EL (cell line): ENCODE data around the gene LSM5.

Experiments used
- DNase-seq: peaks from one replicate; pipeline ENCODE4 v3.0.0-alpha.2; 2016

LSM5 gene

DNA sequence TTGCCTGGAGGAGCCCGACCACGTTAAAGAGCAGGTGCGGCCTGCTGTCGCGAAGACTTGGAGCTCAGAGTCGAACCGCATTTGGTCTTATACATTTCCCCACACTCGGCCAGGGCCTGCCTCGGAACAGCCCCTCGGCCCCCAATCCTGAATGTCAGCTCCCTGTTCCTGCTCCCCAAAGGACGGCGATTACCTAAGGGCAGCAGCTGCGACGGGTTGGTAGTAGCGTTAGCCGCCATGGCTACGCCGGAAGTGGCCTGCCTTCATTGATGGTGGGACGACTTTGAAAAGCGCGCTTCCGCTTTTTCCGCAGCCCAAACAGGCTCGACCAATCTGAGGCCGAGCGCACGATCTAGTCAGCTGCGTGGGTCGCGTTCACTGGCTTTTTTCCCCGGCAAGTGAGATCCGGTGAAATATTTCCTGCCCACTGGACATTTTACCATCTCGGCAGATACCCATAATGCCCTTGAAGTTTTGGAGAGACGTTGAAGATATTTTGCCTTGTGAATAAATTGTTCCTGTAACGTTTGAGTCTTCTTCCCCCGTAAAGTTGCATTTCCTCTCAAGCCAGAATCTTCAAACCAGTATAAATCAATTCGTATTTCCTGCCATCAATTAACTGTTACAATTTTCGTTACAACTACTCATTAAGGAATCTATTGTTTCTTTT, at the start of gene LSM5:
Gene LSM5 (minus strand): TSS at position 254 of the 670 bp plus-strand sequence. CDS start 15 bp downstream, at position 239.
- peak; percentile 95 for DNase-seq

DNA sequence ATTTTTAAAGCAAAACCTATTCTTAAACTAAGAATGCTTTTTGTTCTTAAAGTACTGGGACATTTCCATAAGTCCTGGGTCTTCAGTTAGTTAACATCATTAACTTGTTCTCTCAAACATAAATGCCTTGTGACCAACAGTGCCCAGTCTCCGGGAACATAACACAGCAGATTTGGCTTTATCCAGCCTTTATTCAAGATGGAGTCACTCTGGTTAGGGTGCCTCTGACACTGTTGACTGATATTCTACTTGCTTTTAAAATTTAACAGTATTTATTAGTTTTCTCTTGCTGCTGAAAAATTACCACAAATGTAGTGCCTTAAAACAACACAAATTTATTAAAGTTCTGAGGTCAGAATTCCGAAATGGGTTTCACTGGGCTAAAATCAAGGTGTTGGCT, 49.2 kb upstream of the LSM5 start:
- DNase-seq, result no peak

DNA sequence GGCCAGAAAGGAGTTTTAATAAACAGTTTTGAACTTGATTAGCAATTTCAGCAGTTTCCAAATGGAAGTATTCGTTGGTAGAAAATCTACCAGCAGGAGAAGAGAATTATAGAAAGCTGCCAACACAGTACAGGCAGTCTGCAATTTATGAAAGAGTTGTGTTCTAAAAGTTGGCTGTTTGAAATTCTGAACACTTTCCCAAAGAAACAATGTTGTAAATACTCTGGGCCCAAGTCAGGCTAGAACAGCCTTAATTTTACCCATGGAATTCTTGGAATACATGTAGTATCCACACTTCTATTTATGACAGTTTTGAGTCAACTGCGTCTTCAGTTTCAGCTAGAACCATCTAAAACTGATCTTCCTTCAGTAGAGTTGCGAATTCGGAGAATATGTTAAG, 47.6 kb upstream of the LSM5 start:
- no peak for DNase-seq

DNA sequence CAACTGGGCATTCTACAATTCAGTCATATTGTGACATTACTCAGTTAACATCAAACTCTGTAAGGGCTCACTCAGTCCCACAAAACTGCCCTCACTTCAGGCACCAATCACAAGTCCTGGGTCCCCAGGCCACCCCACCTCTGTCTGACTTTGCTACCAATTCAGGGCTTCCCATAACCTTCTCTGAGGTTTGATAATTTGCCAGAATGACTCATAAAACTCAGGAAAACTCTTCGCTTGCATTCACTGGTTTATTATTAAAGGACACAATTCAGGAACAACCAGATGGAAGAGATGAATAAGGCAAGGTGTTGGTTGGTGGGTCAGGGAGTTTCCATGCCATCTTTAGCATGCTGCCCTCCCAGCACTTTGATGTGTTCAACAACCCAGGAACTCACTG, 46.4 kb upstream of the LSM5 start:
- DNase-seq, result peak; percentile 74

DNA sequence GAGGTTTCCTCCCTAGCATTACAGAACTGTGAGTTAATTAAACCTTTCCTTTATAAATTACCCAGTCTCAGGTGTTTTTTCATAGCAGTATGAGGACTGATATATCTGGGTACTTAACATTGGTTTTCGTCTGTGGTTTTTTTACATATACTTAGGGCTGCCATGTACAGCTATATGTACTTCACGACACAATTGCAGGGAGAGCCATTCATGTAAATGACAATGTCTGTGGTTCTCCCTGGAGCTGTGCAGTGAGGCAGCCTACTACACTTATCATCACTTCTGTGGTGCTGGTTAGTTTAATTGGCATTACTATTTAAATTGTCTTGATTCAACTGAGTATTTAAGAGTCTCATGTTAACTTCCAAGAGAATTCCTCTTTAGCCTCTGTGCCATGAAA, 45.8 kb upstream of the LSM5 start:
- no peak for DNase-seq

DNA sequence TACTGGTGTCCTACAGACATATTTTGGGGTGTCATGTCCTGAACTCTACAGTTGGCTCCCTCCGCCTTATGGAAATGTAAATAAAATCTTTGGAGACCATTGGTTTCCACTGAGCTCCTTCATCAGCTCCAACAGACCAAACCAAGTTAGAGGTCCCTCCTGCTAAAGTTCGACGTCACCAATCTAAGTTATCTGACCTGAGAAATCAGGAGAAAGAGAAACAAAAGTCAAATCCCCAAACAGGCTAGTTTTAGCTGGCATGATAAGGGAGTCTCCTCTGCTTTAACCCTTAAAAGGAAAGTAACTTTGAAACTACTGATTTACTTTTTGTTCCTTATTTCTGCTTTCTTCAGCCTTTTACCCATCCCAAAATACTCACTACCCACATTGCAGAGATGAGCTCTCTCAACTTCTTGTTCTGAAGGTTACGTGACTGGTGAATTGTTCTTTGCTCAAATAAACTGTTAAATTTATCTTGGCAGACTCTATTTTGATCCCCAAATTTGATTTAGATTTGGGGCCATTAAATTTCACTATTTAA, 45.1 kb upstream of the LSM5 start:
- DNase-seq, result no peak

DNA sequence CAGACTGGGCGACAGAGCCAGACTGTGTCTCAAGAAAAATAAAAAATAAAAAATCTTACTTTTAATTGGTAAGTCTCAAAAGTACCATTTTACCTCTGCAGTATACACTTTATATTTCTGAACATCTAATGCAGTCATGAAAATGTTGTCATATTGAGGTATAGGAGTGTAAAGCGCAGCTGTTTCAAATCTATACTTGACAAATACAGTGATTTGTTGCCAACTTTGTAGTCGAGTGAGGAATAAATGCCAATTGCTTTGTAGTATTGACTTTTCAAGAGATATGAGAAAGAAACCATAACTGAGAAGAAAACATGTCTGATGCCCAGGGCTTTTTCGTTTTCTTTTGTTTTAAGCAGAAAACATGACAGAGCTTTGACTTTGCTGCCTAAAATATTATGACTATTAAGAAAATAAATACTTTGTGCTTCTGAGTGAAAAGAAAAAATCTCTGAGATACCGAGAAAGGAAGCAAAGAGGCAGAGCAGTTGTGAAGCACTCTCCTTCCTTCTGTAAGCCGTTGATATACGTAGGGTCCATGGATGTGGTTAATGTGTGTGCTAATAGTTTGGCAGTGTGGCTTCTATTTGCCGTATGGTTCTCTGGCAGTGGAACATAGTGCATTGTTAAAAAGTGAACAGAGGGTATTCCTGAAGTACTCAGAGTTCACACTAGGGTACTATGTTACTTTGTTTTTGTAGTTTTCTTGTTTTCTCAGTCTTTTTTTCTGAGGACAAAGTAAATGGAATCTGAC, 43.3 kb upstream of the LSM5 start:
- no peak for DNase-seq

DNA sequence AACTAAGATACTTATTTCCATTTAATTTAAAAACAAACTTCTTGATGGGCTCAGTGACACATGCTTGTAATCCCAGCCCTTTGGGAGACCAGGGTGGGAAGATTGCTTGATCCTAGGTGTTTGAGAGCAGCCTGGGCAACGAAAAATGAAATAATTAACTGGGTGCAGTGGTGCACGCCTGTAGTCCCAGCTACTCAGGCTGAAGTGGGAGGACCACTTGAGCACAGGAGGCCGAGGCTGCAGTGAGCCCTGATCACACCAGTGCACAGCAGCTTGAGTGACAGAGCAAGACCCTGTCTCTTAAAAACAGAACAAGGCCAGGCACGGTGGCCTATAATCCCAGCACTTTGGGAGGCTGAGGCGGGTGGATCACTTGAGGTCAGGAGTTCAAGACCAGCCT, 42.5 kb upstream of the LSM5 start:
- no peak for DNase-seq

DNA sequence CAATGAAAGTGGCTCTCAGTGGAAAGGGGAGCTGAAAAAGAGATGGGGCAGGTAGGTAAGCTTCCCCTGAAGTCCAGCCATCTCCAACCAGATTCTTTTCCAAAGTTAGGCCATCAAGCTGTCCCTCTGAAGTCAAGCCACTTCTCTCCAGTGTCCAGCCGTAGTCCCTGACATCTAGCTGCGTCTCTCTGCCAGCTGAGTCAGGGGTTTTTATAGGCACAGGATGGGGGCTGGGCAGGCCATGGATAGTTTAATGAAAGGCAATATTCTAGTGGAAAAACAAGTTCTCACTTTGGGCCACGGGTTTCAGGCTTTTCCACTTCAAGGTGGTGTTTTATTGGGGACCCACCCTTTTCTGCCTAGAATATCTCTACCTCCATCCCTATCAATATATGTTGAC, 41.9 kb upstream of the LSM5 start:
- DNase-seq, result no peak

DNA sequence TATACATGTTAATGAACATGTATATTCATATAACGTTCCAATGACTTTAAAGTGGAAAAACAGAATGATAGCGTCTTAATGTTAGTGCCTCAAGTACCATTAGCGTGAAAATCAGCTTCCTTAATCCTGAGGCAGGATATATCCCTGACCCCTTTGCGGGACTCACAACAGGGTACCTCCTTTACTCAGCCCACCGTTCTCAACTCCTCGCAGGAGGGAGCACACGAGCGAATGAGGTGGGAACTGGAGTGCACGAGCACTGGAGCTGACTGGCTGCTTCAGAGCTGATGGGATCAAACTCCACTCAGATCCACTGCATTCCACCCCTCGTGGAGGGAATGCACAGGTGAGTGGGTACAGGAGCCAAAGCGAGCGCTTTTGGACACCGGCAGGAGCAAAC, 41.2 kb upstream of the LSM5 start:
- DNase-seq, result no peak

DNA sequence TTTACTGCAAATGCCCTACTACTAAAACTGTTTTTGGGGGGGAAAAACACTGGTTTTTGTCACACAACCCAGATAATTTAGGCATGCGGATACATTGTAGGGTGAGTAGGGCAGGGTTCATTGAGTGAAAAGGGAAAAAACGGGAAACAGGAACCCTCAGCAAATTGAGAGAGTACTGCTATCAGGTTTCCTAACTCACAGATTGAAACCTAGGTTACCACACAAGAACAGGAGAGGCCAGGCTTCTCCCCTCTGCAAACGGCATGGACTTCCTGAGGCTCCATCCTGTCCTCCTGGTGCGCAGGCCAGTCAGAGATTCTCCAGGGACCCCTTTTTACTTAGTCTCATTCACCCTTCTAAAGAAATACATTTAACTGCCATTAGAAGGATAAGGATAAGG, 35.7 kb upstream of the LSM5 start:
- DNase-seq, result no peak

DNA sequence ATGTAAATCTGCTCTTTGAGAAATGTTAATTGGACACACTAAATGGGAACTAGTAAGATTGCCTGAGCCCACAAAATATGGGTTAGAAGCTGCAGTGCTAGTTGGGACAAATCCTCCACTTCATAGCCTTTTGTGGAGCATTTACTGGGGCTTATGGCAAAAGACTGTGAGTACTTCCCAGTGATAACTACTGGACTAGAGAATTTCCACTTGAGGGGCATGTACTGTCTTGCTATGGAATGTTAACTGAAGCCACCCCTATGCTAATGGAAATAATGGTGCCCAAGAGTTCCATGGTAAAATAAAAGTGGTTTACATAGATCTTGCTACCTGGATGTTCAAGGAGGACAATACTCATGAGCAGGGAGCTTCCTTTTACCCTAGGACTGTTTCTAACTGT, 34.5 kb upstream of the LSM5 start:
- DNase-seq, result no peak

DNA sequence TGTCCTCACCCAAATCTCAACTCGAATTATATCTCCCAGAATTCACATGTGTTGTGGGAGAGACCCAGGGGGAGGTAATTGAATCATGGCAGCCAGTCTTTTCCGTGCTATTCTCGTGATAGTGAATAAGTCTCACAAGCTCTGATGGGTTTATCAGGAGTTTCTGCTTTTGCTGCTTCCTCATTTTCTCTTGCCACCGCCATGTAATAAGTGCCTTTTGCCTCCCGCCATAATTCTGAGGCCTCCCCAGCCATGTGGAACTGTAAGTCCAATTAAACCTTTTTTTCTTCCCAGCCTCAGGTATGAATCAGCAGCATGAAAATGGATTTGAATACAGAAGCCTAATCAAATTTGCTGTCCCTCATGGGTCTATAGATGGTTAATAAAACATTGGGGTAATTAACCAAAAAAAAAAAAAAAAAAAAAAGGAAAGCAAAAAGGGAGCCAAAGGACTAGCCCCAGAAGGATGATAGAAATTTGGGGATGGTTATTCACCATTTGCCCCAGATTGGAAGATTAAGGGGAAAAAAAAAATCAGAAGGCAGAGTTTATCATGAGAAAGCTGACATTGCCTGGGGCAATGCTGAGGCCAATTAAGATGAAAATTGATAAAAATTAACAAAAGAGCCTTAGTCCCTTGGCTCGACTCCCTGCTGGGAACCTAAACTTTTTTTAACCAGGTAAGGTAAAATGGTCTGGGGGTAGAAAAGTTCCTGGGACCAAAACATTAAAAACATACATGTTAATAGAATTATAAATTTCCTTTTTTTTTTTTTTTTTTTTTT, 32.8 kb upstream of the LSM5 start:
- no peak for DNase-seq

DNA sequence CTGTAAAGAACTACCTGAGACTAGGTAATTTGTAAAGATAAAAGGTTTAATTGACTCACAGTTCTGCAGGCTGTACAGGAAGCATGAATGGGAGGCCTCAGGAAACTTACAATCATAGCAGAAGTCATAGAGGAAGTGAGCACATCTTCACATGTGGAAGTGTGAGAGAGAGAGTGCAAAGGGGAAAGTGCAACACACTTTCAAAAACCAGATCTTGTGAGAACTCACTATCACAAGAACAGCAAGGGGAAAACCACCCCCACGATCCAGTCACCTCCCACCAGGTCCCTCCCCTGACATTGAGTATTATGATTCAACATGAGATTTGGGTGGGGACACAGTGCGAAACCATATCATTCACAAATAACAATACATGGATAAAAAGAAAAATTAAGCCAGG, 29.6 kb upstream of the LSM5 start:
- DNase-seq, result no peak

DNA sequence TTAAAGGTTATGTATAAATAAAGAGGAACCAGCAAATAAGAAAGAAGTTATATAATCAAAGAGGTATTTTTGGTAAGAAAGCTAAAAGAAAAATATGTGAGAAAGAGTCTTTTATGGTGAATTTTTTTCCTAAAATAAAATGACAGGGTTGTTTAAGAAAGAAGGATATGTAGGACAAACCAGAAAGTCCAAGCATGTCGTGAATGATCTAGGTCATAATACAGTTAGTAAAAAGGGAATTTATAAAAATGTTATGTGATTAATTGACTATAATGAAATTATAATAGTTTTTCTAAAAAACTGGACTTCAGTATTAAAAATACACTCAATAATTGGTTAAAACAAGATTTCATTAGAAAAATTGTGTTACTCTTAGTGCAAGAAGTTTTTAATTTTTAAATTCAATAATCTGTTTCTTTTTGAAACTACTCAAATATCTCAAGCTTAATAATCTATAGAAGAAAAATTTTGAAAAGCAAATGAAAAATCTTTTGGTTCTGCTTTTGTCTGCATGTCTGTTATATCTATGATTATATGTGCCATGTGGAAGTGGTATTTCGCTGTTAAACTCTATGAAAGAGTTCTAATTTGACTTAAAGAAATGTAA, 28.5 kb upstream of the LSM5 start:
- peak; percentile 50 for DNase-seq

DNA sequence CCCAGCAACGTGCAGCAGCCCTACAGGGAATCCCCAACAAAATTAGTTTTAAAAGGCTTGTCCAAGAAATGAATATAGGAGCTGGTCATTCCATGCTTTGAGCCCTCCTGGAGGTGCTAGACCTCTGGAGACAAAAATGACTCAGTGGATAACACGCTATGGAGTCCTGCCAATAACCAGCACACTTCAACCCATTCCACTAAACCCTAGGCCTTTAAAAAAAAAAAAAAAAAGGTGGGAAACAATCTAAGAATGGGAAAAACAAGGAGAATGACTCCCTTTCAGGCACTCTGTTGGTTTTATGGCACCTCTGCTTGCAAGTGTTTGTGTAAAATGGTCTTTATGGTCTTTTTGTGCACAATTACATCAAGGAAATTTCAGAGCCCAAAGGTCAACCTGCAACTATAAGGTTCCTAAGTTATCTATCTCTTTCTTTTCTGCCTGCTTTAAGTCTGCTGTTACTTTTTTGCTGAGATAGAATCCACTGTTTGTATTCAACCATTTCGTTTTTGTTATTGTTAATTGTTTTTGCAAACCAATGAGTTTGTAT, 26.4 kb upstream of the LSM5 start:
- no peak for DNase-seq

DNA sequence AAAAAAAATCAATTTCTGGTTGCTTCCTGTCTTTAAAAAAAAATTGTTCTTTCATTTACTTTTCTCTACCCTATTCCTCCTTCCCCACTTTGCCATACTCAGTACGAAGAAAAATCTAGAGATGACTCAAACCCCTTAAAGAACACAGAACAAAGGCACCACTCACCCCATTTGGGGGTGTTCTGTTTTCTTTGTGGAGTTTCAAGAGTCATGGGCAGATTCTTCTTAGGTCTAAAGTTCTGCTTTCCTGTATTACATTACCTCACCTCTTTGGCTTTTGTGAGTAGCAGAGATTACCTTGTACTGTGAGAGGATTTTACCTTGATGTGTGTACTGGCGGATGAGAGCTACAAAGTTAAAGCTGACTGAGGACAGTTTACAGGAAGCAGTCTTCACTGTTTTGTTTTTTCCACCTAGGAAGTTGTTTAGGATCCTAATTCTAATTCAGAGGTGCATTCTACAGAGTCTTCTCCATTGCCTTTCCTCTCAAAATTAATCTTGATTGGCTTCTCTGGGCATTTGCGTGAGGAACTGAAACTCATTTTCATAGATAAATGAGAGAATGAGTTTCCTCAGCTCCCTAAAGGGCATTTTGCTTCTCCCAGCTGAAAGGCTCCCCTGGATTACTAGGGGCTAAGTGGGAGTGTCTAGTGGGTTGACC, 25.8 kb upstream of the LSM5 start:
- DNase-seq, result no peak

DNA sequence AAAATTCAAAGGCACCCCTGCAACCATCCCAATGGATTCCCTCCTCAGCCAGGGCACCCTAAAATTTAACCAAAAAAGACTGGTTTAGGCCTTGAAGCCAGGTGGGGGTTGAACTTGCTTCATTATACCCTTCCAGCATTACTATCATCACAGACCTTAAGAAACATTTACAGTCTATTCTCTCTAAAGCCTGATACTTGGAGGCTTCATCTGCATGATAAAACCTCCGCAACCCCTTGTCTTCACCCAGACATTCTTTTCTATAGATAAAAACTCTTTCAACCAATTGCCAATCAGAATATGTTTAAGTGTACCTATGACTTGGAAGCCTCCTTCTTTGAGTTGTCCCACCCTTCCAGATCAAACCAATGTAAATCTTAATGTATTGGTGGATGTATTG, 23.0 kb upstream of the LSM5 start:
- DNase-seq, result no peak

DNA sequence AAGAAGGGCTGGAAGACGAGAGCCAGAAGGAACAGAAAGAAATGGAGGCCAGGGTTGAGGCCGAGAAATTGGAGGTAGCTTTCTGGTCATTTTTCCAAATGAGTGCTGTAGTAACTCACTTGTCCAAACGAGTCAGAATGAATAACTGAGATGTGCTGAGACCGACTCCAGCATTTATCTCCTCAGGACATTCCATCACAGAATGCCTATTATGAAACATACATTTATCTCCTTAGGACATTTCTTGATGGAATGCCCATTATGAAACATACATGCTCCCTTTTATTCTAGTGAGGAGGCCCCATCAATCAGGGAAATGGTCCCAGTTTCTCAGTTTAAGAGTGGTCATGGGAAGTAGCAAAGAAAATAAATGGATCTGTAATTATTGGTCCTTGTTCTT, 21.6 kb upstream of the LSM5 start:
- DNase-seq, result no peak

DNA sequence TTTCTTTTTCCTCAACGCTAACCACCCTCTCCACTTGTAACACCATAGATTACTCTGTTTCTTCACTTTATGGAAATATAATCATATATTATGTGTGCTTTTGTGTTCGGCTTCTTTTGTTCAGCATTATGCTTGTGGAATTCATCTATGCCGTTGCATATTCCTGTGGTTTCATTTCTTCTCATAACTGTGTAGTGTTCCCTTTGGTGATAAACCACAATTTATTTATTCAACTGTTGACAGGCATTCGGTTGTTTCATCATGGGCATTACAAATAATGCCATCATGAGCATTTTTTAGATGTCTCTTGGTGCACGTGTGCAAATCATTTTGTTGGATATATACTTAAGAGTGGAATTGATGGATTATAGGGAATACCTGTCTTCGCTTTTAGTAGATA, 17.2 kb upstream of the LSM5 start:
- DNase-seq, result peak; percentile 64

DNA sequence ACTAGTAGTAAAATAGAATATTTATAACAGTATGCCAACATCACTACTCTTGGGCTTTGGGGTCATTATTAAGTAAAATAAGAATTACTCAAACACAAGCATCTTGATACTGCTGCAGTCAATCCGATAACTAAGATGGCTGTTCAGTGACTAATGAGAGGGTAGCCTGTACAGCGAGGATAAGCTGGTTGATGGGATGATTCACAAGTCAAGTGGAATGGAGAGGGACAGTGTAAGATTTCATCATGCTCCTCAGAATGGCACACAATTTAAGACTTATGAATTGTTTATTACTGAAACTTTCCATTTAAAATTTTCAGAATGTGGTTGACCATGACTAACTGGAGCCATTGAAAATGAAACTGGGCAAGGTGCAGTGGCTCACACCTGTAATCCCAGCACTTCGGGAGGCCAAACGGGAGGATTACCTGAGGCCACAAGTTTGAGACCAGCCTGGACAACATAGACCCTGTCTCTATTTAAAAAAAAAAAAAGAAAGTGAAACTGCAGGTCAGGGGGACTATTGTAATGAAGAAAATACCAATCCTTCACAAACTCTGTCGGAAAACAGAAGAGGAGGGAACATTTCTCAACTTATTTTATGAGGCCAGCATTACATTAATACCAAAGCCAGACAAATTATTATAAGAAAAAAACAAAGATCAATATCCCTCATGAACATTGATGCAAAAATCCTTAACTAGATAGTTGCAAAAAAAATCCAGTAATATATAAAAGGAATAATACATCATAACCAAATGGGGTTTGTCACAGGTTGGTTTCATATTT, 16.3 kb upstream of the LSM5 start:
- peak; percentile 90 for DNase-seq

DNA sequence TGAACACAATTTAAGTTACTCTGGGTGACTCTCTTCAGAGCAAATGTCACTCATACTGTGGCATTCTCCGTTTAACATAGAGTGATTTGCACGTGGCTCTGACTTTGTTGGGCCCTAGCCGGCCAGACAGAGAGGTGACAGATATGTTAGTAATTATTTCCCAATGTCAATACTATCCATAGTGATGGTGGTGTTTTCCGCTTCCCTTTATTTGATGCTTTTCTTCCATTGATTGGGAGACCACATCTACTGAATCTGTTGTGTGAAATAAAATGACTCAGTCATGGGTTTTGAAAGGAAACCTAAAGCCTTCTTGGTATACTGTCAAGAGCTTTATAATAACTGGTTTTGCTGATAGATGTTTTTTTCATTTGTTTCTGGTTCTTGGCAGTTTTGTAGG, 12.5 kb upstream of the LSM5 start:
- DNase-seq, result no peak
